HG02763 (cell line): ENCODE data around the gene ZNG1F.
A peak's percentile ranks its signal among the peaks of the same experiment; 100 is the strongest.
"Not testable (repeated sequence)": the region's sequence is repeated elsewhere in the genome, so short reads cannot be mapped to it uniquely, and the experiment has no call there.

Experiments
- ATAC-seq: cut with Tn5 transposase; IDR thresholded peaks from one replicate; pipeline ENCODE4 v1.9.1; 2021; ENCODE audit warnings: mild to moderate bottlenecking, moderate library complexity; ENCODE audit not compliant: unreplicated experiment

ZNG1F gene

DNA sequence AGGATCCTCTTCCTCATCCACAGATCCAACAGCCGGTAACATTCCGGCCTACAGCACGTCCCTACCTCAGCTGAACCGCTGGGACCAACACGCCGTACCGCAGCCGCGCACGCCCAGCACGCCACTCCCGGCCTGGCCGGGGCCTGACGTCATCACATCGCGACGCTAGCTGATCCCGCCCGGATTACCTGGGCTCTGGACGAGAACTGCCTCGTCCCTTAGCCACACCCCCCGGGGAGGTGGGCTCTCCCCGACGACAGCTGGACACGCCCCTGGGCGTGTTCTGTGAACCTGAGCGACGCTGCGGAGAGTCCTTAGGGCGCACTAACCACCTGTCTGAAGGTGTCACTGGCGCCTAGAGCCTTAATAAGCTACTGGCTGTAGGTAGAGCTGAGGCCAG, at the start of gene ZNG1F:
TSS of gene ZNG1F (minus strand) at position 101 of the 400 bp plus-strand sequence. CDS start at position 42, 59 bp downstream.
- not testable (repeated sequence) for ATAC-seq

DNA sequence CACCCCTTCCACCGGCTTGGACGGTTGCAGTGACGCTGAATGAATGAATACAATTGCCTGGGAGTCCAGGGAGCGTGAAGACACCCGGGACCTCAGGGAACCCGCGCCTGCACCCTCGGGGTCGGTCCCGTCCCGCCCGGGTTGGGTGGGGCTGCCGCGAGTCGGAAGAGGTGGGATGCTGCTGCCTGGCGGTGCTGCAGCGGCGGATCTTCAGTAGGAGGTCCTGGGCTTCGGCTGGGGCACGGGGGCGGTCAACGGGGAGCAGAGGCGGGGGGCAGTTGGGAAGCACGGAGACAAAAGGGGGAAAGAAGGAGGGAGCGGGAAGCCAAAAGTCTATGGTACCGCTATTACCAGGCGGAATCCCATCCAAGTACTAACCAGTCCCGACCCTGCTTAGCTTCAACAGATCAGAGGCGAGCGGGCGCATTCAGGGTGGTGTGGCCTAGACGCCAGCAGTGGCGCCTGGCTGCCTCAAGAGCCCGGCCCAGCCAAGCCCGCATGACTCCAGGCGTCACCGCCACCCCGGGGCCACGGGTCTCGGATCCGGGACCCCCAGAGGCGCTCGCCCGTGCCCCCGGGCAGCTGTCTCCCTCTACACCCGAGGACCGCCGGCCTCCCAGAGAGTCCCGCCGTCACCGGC, 48.1 kb upstream of the ZNG1F start:
- not testable (repeated sequence) for ATAC-seq

- not testable (repeated sequence) for ATAC-seq
Observed at GRCh38 chr9:41236486-41237109, 47.5 kb upstream of the ZNG1F start.

- ATAC-seq = peak; percentile 100
Observed at GRCh38 chr9:41234811-41235805, 46.0 kb upstream of the ZNG1F start.

GRCh38 chr9:41234221-41234620, 45.1 kb upstream of the ZNG1F start:
- peak; percentile 6 for ATAC-seq

- ATAC-seq = not testable (repeated sequence)
Observed at GRCh38 chr9:41232326-41232725, 43.2 kb upstream of the ZNG1F start.

GRCh38 chr9:41230418-41230817, 41.3 kb upstream of the ZNG1F start:
- ATAC-seq = not testable (repeated sequence)

DNA sequence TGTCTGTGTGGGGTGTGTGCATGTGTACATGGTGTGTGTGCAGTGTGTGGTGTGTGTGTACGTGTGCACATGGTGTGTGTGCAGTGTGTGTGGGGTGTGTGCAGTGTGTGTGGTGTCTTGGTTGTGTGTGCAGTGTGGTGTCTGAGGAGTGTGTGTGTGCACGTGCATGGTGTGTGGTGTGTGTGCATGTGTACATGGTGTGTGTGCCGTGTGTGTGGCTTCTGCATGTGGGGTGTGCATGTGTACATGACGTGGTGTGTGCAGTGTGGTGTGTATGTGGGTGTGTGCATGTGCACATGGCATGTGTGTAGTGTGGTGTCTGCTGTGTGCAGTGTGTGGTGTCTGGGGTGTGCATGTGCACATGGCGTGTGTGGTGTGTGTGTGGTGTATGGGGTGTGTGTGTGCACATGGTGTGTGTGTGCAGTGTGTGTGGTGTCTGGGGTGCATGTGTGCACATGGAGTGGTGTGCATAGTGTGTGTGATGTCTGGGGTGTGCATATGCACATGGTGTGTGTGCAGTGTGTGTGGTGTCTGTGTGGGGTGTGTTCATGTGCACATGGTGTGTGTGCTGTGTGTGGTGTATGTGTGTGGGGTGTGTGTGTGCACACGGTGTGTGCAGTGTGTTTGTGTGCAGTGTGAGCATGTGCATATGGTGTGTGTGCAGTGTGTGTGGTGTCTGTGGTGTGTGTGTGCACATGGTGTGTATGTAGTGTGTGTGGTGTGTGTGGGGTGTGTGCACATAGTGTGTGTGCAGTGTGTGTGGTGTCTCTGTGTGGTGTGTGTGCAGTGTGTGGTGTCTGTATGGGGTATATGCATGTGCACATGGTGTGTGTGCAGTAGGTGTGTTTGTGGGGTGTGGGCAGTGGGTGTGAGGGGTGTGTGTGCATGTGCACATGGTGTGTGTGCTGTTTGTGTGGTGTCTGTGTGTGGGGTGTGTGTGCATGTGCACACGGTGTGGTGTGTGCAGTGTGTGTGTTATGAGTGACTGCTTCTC, 40.6 kb upstream of the ZNG1F start:
- no peak for ATAC-seq

- not testable (repeated sequence) for ATAC-seq
Observed at GRCh38 chr9:41219831-41220230, 30.7 kb upstream of the ZNG1F start.

DNA sequence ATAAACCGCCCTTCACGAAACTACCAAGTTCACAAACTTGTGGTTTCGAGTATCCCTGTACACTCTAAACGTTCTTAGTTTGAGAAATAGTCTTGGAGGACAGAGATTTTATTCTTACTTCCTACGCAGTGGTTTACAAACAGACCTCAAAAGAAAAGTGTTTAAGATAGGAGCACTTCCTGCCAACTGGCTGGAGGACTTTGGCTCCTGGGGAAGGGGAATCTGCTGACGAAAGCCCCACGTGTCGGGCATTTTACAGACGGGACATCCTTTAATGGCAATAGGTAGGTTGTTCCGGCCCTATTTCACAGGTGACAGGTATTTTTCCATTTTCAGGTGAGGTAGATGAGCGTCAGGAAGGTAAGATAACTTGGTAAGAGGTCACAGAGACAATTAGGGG, 678 bp downstream of the ZNG1F start:
- not testable (repeated sequence) for ATAC-seq

- not testable (repeated sequence) for ATAC-seq
Observed at GRCh38 chr9:41174994-41175393, 14.1 kb downstream of the ZNG1F start.

DNA sequence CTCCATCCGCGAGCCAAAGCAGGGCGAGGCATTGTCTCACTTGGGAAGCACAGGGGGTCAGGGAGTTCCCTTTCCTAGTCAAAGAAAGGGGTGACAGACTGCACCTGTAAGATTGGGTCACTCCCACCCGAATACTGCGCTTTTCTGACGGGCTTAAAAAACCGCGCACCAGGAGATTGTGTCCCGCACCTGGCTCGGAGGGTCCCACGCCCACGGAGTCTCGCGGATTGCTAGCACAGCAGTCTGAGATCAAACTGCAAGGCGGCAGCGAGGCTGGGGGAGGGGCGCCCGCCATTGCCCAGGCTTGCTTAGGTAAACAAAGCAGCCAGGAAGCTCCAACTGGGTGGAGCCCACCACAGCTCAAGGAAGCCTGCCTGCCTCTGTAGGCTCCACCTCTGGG, 39.0 kb downstream of the ZNG1F start:
- not testable (repeated sequence) for ATAC-seq

GRCh38 chr9:41141878-41142277, 47.2 kb downstream of the ZNG1F start:
- ATAC-seq = not testable (repeated sequence)

GRCh38 chr9:41128581-41128980, 60.5 kb downstream of the ZNG1F start, which contains the start of gene FOXD4L6:
Gene FOXD4L6 (minus strand): TSS chr9:41128681. CDS start chr9:41128383, 298 bp downstream.
- ATAC-seq = not testable (repeated sequence)

DNA sequence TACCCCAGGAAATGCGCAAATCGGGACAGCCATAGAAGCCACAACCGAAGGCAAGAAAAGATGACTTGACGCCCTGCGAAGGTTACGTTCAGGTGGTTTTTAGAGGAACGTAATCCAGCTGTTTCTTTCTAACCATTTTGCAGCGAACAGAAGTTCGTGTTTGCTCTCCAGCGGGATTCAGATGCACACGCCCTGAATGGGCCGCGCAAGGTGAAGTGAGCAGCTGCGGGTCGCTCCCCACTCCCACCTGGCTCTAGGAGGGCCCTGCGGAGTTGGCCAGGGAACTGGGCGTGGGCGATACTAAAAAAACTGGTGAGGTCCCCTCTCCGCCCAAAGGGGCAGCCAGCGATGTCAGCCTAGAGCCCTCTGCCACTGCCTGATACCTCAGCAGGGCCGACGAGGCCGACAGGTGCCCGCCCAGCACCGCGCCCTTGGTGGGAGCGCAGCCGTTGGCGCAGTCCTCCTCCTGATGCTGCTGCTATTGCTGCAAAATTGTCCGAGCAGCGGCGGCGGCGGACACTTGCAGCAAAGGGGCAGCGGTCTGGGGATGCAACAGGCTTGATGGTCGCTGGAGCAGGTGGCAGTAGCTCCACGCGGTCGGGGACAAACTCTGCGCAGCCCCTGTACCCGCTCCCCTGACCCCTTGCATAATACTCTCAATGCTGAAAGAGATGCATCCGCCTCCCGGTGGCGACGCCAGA, 62.2 kb downstream of the ZNG1F start:
- not testable (repeated sequence) for ATAC-seq

GRCh38 chr9:41125936-41126335, 63.2 kb downstream of the ZNG1F start:
- ATAC-seq = not testable (repeated sequence)

DNA sequence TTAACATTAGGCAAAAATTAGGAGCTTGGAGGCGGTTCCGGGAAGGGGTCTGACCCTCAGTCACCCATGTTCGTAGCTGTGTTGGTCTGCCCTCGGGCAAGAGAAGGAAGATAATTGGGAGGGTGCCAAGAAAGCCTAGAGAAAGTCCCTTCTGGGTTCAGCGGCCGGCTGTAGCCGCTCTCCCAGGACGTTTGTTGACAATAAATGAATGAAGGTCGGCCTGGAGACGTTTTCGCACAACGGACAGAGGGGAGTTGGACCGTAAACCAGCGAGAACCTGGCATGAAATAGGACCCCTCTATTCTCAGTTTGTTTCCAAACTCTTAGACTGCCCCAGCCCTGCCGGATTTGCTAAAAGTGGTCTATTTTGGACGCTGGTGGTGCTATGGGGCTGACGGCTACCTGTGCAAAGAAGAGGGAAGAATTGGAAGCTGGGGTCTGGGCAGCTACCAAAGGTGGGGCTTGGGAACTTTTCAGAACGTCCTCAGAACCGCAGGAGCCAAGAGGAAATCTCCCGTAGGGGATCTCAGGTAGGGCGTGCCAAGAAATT, 63.9 kb downstream of the ZNG1F start:
- not testable (repeated sequence) for ATAC-seq

- ATAC-seq = not testable (repeated sequence)
Observed at GRCh38 chr9:41124250-41125108, 64.6 kb downstream of the ZNG1F start.
